MM.1S (cell line): ENCODE results near the gene GJC1.

Source experiments
- DNase-seq: peaks from one replicate; pipeline ENCODE4 v3.0.0-alpha.2; 2015
- H2AFZ ChIP-seq: fragments of 300-600 bp; sonication (generic); 2 replicates; pipeline ENCODE4 v1.6.0; 2016; ENCODE audit warnings: antibody characterized with exemption, low read length
- H3F3A ChIP-seq: fragments of 300-600 bp; sonication (generic); 2 replicates; pipeline ENCODE4 v1.6.1; 2016; ENCODE audit warnings: mild to moderate bottlenecking, antibody characterized with exemption, low read length, moderate library complexity, mixed read lengths; ENCODE audit not compliant: insufficient read depth
- H3K27ac ChIP-seq: fragments of 300-600 bp; sonication (generic); 2 replicates; pipeline ENCODE4 v1.5.1; 2016; ENCODE audit warnings: mild to moderate bottlenecking, low read length
- H3K27me3 ChIP-seq: fragments of 300-600 bp; sonication (generic); replicated peaks from 2 replicates; pipeline ENCODE4 v1.6.0; 2016; ENCODE audit warnings: low read length; ENCODE audit not compliant: insufficient read depth
- H3K36me3 ChIP-seq: fragments of 300-600 bp; sonication (generic); replicated peaks from 2 replicates; pipeline ENCODE4 v1.6.1; 2016; ENCODE audit warnings: mild to moderate bottlenecking, low read length, mixed read lengths; ENCODE audit not compliant: insufficient read depth
- H3K4me1 ChIP-seq: fragments of 300-600 bp; sonication (generic); 2 replicates; pipeline ENCODE4 v1.6.1; 2016; ENCODE audit warnings: low read length, mixed read lengths
- H3K4me2 ChIP-seq: fragments of 300-600 bp; sonication (generic); 2 replicates; pipeline ENCODE4 v1.6.0; 2016; ENCODE audit warnings: low read depth, low read length
- H3K4me3 ChIP-seq: fragments of 300-600 bp; sonication (generic); 2 replicates; pipeline ENCODE4 v1.5.1; 2016; ENCODE audit warnings: low read length, mixed read lengths
- H3K79me2 ChIP-seq: fragments of 300-600 bp; sonication (generic); 2 replicates; pipeline ENCODE4 v1.6.1; 2016; ENCODE audit warnings: mixed run types, low read length, mixed read lengths
- H3K9ac ChIP-seq: fragments of 300-600 bp; sonication (generic); 2 replicates; pipeline ENCODE4 v1.6.1; 2016; ENCODE audit warnings: low read length, mixed read lengths
- H3K9me2 ChIP-seq: fragments of 300-600 bp; sonication (generic); replicated peaks from 2 replicates; pipeline ENCODE4 v1.6.1; 2016; ENCODE audit warnings: mild to moderate bottlenecking, low read length, mixed read lengths; ENCODE audit not compliant: insufficient read depth
- H3K9me3 ChIP-seq: fragments of 300-600 bp; sonication (generic); replicated peaks from 2 replicates; pipeline ENCODE4 v1.6.1; 2016; ENCODE audit warnings: mild to moderate bottlenecking, low read length, mixed read lengths; ENCODE audit not compliant: insufficient read depth
- H4K20me1 ChIP-seq: fragments of 300-600 bp; sonication (generic); 2 replicates; pipeline ENCODE4 v1.6.1; 2016; ENCODE audit warnings: mild to moderate bottlenecking, low read length, moderate library complexity, mixed read lengths; ENCODE audit not compliant: insufficient read depth
- CTCF ChIP-seq: fragments of 300-600 bp; sonication (generic); IDR thresholded peaks from 2 replicates; pipeline ENCODE4 v1.5.1; 2016; ENCODE audit warnings: antibody characterized with exemption, low read length, mixed read lengths
- EZH2 ChIP-seq: fragments of 300-600 bp; sonication (generic); optimal IDR thresholded peaks from 2 replicates; pipeline ENCODE3; 2017; ENCODE audit warnings: low read depth, mild to moderate bottlenecking, antibody characterized with exemption, low read length, mixed read lengths
- EZH2phosphoT487 ChIP-seq: fragments of 300-600 bp; sonication (generic); IDR thresholded peaks from 2 replicates; pipeline ENCODE4 v1.6.1; 2018; ENCODE audit warnings: antibody characterized with exemption, low read length

The GJC1 gene

GRCh38 chr17:44779211-44780025 lies 50.7 kb downstream of the GJC1 start:
- no peaks in the 10 kb centered on the region for H3K27me3 ChIP-seq
- peak overlapping the region; percentile 73 for H3K4me3 ChIP-seq
- peak overlapping the region; percentile 67; the same call in 1 of the 2 replicates for H3K9ac ChIP-seq
- DNase-seq, result peak; percentile 74
- H3K79me2 ChIP-seq, result no peaks in the 10 kb centered on the region
- no peaks in the 10 kb centered on the region for H3K9me2 ChIP-seq
- TF ChIP-seq EZH2 (no peak), CTCF (peak; percentile 95), EZH2phosphoT487 (no peak)
- H2AFZ ChIP-seq, result peak overlapping the region; percentile 98
- no peaks in the 10 kb centered on the region for H3K9me3 ChIP-seq
- H3K4me2 ChIP-seq, result peak overlapping the region; percentile 91
- H3K27ac ChIP-seq, result no peak overlapping the region
- H4K20me1 ChIP-seq, result no peaks in the 10 kb centered on the region
- no peaks in the 10 kb centered on the region for H3K36me3 ChIP-seq
- peaks cover 5% of the 10 kb centered on the region for H3F3A ChIP-seq
- peaks cover 6% of the 10 kb centered on the region; the same call in 1 of the 2 replicates for H3K4me1 ChIP-seq

GRCh38 chr17:44778656-44779210 lies 51.4 kb downstream of the GJC1 start:
- Histone ChIP-seq H3K79me2 (no peaks in the 10 kb centered on the region), H2AFZ (peak overlapping the region; percentile 98), H3K9ac (peak overlapping the region; percentile 67; the same call in 1 of the 2 replicates), H3K4me2 (peak overlapping the region; percentile 91; the same call in 1 of the 2 replicates), H3K27me3 (no peaks in the 10 kb centered on the region), H3K9me2 (no peaks in the 10 kb centered on the region), H3F3A (peaks cover 5% of the 10 kb centered on the region), H3K9me3 (no peaks in the 10 kb centered on the region), H3K4me1 (peaks cover 6% of the 10 kb centered on the region; the same call in 1 of the 2 replicates), H3K27ac (no peak overlapping the region), H4K20me1 (no peaks in the 10 kb centered on the region), H3K4me3 (peak overlapping the region; percentile 73), H3K36me3 (no peaks in the 10 kb centered on the region)
- TF ChIP-seq EZH2, result no peak
- no peak for TF ChIP-seq EZH2phosphoT487
- no peak for TF ChIP-seq CTCF
- DNase-seq, result no peak

- no peak overlapping the region for H2AFZ ChIP-seq
- H3K4me3 ChIP-seq, result no peak overlapping the region
- H3K9ac ChIP-seq, result no peak overlapping the region
- no peak overlapping the region for H3K27ac ChIP-seq
- no peaks in the 10 kb centered on the region for H3K79me2 ChIP-seq
- no peaks in the 10 kb centered on the region for H4K20me1 ChIP-seq
- TF ChIP-seq EZH2 (no peak), EZH2phosphoT487 (no peak), CTCF (no peak)
- DNase-seq, result no peak
- H3K4me1 ChIP-seq, result peaks cover 6% of the 10 kb centered on the region; the same call in 1 of the 2 replicates
- H3K9me3 ChIP-seq, result no peaks in the 10 kb centered on the region
- no peaks in the 10 kb centered on the region for H3K36me3 ChIP-seq
- H3K27me3 ChIP-seq, result no peaks in the 10 kb centered on the region
- no peaks in the 10 kb centered on the region for H3K9me2 ChIP-seq
- no peak overlapping the region for H3K4me2 ChIP-seq
- peaks cover 5% of the 10 kb centered on the region for H3F3A ChIP-seq
Measured at GRCh38 chr17:44777394-44778348, 52.4 kb downstream of the GJC1 start.
